Measurements from ENCODE around the gene TOM1L2.

Gene TOM1L2

DNA sequence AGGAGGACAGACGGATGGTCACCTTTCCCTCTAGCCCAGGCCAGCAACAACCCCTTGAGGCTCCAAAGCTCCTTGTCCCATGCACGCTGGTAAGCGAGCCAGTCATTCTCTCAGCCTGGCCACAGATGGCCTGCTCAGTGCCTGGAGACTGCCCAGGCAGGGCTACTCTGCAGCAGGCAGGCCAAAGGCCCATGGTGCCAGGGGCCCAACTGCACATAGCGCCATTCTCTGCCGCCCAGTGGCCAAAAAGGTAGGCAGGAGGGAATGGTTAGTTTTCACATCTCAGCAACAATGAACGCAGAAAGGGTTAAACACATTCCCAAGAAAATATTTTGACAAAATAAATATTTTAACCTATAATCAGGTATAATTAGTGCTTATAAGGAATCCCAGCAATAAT lies 127.7 kb downstream of the TOM1L2 start:
- H3K27ac ChIP-seq, result no peak overlapping the region
- peaks cover 9% of the 10 kb centered on the region for H3K36me3 ChIP-seq
- TF ChIP-seq, protein P1, sequence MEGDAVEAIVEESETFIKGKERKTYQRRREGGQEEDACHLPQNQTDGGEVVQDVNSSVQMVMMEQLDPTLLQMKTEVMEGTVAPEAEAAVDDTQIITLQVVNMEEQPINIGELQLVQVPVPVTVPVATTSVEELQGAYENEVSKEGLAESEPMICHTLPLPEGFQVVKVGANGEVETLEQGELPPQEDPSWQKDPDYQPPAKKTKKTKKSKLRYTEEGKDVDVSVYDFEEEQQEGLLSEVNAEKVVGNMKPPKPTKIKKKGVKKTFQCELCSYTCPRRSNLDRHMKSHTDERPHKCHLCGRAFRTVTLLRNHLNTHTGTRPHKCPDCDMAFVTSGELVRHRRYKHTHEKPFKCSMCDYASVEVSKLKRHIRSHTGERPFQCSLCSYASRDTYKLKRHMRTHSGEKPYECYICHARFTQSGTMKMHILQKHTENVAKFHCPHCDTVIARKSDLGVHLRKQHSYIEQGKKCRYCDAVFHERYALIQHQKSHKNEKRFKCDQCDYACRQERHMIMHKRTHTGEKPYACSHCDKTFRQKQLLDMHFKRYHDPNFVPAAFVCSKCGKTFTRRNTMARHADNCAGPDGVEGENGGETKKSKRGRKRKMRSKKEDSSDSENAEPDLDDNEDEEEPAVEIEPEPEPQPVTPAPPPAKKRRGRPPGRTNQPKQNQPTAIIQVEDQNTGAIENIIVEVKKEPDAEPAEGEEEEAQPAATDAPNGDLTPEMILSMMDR (IDR thresholded peaks at IDR 0.05), result no peak
- no peaks in the 10 kb centered on the region for H3K27me3 ChIP-seq
- no peak overlapping the region for H3K4me3 ChIP-seq (ENCODE audit: low read depth in 1 of 2, low read length in 1 of 2)
- H3K9me3 ChIP-seq, result no peaks in the 10 kb centered on the region
- peaks cover 26% of the 10 kb centered on the region in 2 experiments for H3K4me1 ChIP-seq (ENCODE audit: control insufficient read depth in 1 of 2, insufficient read depth in 1 of 2, low read depth in 1 of 2, low read length in 1 of 2)

DNA sequence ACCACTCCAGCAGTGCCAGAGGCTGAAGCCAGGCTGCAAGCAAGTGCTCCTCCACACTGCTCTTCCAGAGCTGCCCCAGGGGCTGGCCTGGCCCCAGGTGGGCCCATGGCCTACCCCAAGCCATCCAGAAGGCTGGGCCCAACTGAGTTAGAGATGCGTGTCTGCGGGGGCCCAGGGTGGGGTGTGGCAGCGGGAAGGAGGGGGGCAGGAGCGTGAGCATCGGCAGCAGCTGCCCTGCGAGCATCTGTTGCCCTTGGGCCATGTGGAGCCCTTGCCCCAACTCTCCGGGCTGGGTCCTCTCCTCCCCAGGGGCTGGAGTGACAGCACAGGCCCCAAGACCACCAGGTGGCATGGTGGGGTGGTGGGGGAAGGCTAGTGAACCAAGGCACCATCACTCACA lies 128.1 kb downstream of the TOM1L2 start:
- TF ChIP-seq, protein P1 (IDR thresholded peaks at IDR 0.05), result no peak
- Histone ChIP-seq H3K27me3 (no peaks in the 10 kb centered on the region), H3K36me3 (peaks cover 9% of the 10 kb centered on the region), H3K4me1 (ENCODE audit: control insufficient read depth in 1 of 2, insufficient read depth in 1 of 2, low read depth in 1 of 2, low read length in 1 of 2) (peaks cover 26% of the 10 kb centered on the region in 2 experiments), H3K9me3 (no peaks in the 10 kb centered on the region), H3K27ac (no peak overlapping the region), H3K4me3 (ENCODE audit: low read depth in 1 of 2, low read length in 1 of 2) (no peak overlapping the region)

DNA sequence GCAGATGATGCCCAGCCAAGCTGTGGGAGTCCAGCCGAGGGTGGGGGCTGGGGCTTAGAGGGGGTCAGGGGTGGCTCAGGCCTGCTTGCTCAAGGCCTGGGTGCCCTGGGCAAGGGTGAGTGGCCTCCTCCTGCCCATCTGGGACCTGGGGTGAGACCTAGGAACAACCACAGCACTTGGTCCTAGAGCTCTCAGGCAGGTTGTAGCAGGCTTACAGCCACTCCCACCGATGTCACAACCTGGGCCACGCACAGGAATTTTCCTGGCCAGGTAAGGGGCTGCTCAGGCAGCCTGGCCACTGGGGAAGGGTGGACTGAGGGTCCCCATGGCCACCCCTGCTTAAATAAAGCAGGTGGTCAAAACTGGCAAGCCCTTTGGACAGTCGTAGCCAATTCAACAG lies 129.1 kb downstream of the TOM1L2 start:
- Histone ChIP-seq H3K4me1 (ENCODE audit: control insufficient read depth in 1 of 2, insufficient read depth in 1 of 2, low read depth in 1 of 2, low read length in 1 of 2) (peaks cover 30 to 32% of the 10 kb centered on the region in 2 experiments), H3K36me3 (peaks cover 9% of the 10 kb centered on the region), H3K4me3 (ENCODE audit: low read depth in 1 of 2, low read length in 1 of 2) (no peak overlapping the region), H3K27ac (no peak overlapping the region), H3K27me3 (no peaks in the 10 kb centered on the region), H3K9me3 (no peaks in the 10 kb centered on the region)
- TF ChIP-seq, protein P1 (IDR thresholded peaks at IDR 0.05), result no peak

- no peaks in the 10 kb centered on the region for H3K9me3 ChIP-seq
- TF ChIP-seq, protein P1 (IDR thresholded peaks at IDR 0.05), result no peak
- H3K4me3 ChIP-seq (ENCODE audit: low read depth in 1 of 2, low read length in 1 of 2), result no peak overlapping the region
- H3K27me3 ChIP-seq, result no peaks in the 10 kb centered on the region
- H3K27ac ChIP-seq, result no peak overlapping the region
- H3K36me3 ChIP-seq, result peaks cover 9% of the 10 kb centered on the region
- peaks cover 38 to 40% of the 10 kb centered on the region in 2 experiments for H3K4me1 ChIP-seq (ENCODE audit: control insufficient read depth in 1 of 2, insufficient read depth in 1 of 2, low read depth in 1 of 2, low read length in 1 of 2)
Measured at GRCh38 chr17:17842111-17842876, 129.9 kb downstream of the TOM1L2 start.

- H3K9me3 ChIP-seq, result no peaks in the 10 kb centered on the region
- peaks cover 45% of the 10 kb centered on the region in 2 experiments for H3K4me1 ChIP-seq (ENCODE audit: control insufficient read depth in 1 of 2, insufficient read depth in 1 of 2, low read depth in 1 of 2, low read length in 1 of 2)
- H3K27me3 ChIP-seq, result no peaks in the 10 kb centered on the region
- H3K27ac ChIP-seq, result peak overlapping the region; percentile 100
- peaks cover 6% of the 10 kb centered on the region for H3K36me3 ChIP-seq
- TF ChIP-seq, protein P1 (IDR thresholded peaks at IDR 0.05), result no peak
- H3K4me3 ChIP-seq (ENCODE audit: low read depth in 1 of 2, low read length in 1 of 2), result no peak overlapping the region
Measured at GRCh38 chr17:17841601-17842025, 130.6 kb downstream of the TOM1L2 start.
